GDM1 (cell line): ENCODE measurements around the gene DNAJC15.
"Not testable (repeated sequence)": the region's sequence is repeated elsewhere in the genome, so short reads cannot be mapped to it uniquely, and the experiment has no call there.

Source experiments
- DNase-seq: peaks from one replicate; lab custom pipeline; 2025; lab: John Stamatoyannopoulos, UW

Gene DNAJC15

GRCh38 chr13:43003729-43004128 is 19.7 kb upstream of the DNAJC15 start:
- DNase-seq = no peak

- no peak for DNase-seq
Observed at GRCh38 chr13:43005460-43006236, 17.7 kb upstream of the DNAJC15 start.

- no peak for DNase-seq
Observed at GRCh38 chr13:43006893-43007631, 16.3 kb upstream of the DNAJC15 start.

GRCh38 chr13:43008596-43008995 is 14.8 kb upstream of the DNAJC15 start:
- no peak for DNase-seq

DNA sequence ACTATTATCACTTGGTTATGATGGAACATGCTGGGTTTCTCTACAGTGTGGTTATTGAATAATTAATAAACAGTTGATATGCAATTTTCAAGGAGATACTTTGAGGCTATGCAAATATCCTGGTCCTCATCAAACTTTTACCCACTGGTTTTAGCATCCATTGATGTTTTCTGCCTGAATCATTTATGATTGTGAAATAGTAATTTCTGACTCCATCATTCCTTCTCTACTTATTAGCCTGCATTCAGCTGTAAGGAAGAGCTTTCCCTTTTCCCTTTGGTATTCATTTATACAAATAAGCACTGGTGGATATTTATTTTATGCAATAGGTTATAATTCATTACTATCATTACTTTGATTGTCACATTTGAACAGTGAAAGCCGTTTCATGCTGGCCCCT is 13.9 kb upstream of the DNAJC15 start:
- DNase-seq = no peak

DNA sequence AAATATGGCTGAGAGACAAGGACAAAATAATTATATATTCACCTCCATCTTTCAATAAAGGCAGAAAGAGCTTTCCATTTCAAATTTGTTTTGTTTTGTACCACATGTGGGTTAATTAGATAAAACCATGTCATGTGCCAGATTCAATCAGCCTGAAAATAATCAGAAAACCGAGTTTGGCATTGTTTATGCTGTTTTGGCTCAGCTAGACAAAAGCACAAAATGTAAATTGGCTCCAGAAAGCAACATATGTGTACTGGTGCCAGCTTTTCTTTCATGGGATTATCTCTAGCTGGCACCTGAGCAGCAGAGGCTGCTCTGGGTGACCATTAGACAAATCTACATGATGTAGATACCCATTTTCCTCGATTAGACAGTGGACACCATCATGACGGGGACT is 9.2 kb upstream of the DNAJC15 start:
- DNase-seq = no peak

GRCh38 chr13:43016226-43016625 is 7.2 kb upstream of the DNAJC15 start:
- no peak for DNase-seq

DNA sequence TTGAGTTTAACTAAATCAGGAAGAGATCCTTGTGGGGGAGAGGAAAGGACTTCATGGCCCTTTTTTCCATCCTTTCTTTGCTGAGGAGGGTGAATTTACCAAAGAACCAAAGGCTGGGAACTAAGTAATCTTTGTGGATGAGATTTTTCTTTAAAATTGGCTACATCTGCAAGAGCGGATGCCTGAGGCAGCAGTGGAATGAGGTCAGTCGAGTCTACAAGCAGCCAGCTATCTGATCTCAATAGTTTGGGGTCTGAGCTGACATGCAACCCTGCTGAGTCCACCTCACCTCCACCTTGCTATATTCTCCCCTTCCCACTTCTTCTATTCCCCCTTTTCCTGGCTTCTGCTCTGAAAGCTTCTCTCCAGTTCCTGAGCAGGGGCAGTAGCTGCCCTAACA is 3.6 kb upstream of the DNAJC15 start:
- no peak for DNase-seq

DNA sequence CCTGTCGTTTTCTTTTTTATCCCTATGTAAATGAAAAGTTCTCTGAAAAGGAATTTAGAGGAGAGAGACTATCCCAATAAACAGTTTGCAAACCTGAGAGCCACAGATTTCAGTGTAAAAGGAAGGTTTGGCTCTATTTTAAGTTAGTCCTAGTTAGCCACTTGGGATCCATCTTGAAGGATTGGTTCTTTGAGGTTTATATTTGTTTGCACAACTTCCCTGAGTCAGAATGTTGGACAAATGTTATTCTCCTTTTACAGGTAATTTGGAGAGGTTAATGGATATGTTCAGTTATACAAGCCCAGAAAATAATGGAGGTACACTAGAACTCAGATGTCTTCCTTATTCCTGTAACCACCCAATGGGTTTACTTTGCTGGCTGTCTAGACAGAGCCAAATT is 2.6 kb upstream of the DNAJC15 start:
- DNase-seq = no peak

- no peak for DNase-seq
Observed at GRCh38 chr13:43021926-43022670, 1.3 kb upstream of the DNAJC15 start.

GRCh38 chr13:43022934-43023288 is 475 bp upstream of the DNAJC15 start:
- no peak for DNase-seq

DNA sequence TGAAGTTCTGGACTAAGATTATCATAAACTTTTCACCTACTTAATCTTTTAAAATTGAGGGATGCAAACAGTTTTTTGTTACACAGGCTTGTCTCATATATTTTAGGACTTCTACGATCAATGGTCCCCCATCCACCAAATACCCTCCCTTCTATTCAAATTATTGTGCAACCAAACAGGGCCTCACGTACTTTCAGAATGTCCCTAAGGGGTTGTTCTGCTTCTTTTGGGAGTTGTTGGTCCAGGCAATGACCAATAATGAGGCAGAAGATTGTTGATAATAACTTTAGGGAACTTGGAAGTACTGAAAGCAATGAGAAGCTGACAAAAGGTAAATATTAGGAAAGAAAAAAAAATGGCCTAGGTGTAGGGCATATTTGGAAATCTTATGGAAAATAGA is 2.9 kb downstream of the DNAJC15 start:
- no peak for DNase-seq

- DNase-seq = no peak
Observed at GRCh38 chr13:43030548-43030947, 7.2 kb downstream of the DNAJC15 start.

- DNase-seq = no peak
Observed at GRCh38 chr13:43031881-43032280, 8.5 kb downstream of the DNAJC15 start.

DNA sequence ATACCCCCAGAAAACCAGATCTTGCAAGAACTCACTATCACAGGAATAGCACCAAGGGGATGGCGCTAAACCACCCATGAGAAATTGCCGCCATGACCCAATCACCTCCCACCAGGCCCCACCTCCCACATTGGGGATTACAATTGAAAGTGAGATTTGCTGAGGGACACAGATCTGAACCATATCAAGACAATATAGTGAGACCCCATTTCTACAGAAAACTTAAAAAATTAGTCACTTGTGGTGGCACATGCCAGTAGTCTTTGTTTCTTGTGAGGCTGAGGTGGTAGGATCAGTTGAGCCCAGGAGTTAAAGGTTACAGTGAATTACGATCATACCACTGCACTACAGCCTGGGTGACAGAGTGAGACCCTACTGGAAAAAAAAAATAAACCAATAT is 9.7 kb downstream of the DNAJC15 start:
- DNase-seq = no peak

- DNase-seq = no peak
Observed at GRCh38 chr13:43036351-43037250, 13.2 kb downstream of the DNAJC15 start.

GRCh38 chr13:43039966-43040365 is 16.6 kb downstream of the DNAJC15 start:
- DNase-seq = no peak

DNA sequence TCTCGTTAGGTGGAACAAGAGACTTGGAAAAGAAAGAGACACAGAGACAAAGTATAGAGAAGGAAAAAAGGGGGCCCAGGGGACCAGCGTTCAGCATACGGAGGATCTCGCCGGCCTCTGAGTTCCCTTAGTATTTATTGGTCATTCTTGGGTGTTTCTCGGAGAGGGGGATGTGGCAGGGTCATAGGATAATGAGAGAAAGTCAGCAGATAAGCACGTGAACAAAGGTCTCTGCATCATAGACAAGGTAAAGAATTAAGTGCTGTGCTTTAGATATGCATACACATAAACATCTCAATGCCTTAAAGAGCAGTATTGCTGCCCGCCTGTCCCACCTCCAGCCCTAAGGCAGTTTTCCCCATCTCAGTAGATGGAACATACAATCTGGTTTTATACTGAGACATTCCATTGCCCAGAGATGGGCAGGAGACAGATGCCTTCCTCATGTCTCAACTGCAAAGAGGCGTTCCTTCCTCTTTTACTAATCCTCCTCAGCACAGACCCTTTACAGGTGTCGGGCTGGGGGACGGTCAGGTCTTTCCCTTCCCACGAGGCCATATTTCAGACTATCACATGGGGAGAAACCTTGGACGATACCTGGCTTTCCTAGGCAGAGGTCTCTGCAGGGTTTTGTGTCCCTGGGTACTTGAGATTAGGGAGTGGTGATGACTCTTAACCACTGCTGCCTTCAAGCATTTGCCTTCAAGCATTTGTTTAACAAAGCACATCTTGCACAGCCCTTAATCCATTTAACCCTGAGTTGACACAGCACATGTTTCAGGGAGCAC is 17.4 kb downstream of the DNAJC15 start:
- not testable (repeated sequence) for DNase-seq

- DNase-seq = no peak
Observed at GRCh38 chr13:43041369-43041921, 18.1 kb downstream of the DNAJC15 start.

DNA sequence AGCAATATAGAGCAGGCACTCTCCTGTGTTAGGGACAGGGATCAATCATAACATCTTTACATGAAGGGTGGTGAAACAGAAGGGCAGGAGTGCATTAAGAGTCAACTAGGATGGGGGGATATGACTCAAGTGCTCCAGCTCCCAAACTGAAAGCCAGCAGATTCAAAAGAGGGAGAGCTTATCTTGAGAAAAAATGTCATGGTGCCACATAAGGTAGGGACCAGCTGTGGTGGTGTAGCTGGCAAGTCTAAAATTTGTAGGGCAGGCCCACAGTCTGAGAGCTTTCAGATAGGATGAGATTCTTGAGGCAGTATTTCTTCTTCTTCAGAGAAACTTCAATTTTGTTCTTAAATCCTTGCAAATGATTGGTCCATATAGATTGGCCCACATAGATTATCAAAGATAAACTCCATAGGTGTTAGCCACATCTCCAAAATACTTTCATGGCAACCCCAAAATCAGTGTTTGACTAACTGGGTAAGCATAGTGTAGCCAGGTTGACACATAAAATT is 19.1 kb downstream of the DNAJC15 start:
- DNase-seq = no peak
